SU-DHL-6 (cell line): ENCODE measurements around the gene SEC31A.

ENCODE experiments used
- EZH2phosphoT487 ChIP-seq: fragments of 200-600 bp; sonication (generic), shearing (Covaris generic); conservative IDR thresholded peaks from 2 replicates; pipeline ENCODE4 v1.6.1; 2018; ENCODE audit warnings: mild to moderate bottlenecking, antibody characterized with exemption, low read length, moderate library complexity, mixed read lengths
- TF ChIP-seq, protein P1 (sequence below): fragments of 200-600 bp; sonication (generic); IDR thresholded peaks from one replicate; pipeline ENCODE4 v1.5.1; 2017; ENCODE audit warnings: antibody characterized with exemption, mild to moderate bottlenecking, low read length, moderate library complexity; ENCODE audit not compliant: insufficient read depth, poor library complexity, severe bottlenecking

DNA sequence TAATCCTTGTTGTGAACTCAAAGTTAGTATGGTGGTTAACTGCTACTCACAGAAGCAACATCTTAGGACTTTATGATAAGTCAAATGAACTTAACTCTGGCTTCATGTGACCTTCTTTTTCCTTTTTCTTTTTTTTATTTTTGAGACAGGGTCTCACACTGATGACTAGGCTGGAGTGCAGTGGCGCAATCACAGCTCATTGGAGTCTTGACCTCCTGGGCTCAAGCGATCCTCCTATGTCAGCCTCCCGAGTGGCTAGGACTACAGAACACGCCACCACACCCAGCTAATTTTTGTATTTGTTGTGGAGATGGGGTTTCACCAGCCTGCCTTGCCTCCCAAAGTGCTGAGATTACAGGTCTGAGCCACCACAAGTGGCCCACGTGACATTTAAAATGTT lies 22.4 kb downstream of the SEC31A start:
- TF ChIP-seq, protein P1, sequence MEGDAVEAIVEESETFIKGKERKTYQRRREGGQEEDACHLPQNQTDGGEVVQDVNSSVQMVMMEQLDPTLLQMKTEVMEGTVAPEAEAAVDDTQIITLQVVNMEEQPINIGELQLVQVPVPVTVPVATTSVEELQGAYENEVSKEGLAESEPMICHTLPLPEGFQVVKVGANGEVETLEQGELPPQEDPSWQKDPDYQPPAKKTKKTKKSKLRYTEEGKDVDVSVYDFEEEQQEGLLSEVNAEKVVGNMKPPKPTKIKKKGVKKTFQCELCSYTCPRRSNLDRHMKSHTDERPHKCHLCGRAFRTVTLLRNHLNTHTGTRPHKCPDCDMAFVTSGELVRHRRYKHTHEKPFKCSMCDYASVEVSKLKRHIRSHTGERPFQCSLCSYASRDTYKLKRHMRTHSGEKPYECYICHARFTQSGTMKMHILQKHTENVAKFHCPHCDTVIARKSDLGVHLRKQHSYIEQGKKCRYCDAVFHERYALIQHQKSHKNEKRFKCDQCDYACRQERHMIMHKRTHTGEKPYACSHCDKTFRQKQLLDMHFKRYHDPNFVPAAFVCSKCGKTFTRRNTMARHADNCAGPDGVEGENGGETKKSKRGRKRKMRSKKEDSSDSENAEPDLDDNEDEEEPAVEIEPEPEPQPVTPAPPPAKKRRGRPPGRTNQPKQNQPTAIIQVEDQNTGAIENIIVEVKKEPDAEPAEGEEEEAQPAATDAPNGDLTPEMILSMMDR = no peak
- no peak for TF ChIP-seq EZH2phosphoT487
